Measurements from ENCODE around the gene CXorf65. TPM values are rescaled to one million over a fixed set of nuclear protein-coding genes. Genes with fewer than 3 reads are reported as not detected.

The CXorf65 gene
- total RNA-seq, 3 donors from 2014 or later: 2.7 TPM; not detected in 2

DNA sequence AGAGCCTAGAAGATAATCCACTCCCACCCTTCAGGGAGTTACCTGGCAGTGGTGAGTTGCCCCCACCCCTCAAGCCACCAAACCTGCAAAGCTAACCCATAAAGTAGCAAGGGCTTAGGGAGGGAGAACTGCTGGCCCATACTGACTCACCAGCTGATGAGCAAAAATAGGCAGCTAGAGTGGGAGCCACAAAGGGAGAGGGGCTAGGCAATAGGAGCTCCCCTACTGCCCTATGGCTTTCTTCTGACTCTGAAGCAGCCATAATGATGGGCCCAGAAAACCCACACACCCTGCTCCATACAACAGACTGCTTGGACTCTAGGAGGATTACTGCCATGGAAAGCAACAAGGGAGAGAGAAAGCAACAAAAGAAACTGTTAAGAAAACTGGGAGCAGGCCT lies 46.4 kb downstream of the CXorf65 start:
- Histone ChIP-seq H3K36me3 (ENCODE audit: low read depth) (no peaks in the 10 kb centered on the region), H3K4me3 (no peak overlapping the region), H3K4me1 (ENCODE audit: low read depth) (no peaks in the 10 kb centered on the region), H3K9me3 (no peaks in the 10 kb centered on the region)
- ATAC-seq: no peak
- intact Hi-C loops (cut with DNase I, micrococcal nuclease): no loop called here
- TF ChIP-seq, protein P1, sequence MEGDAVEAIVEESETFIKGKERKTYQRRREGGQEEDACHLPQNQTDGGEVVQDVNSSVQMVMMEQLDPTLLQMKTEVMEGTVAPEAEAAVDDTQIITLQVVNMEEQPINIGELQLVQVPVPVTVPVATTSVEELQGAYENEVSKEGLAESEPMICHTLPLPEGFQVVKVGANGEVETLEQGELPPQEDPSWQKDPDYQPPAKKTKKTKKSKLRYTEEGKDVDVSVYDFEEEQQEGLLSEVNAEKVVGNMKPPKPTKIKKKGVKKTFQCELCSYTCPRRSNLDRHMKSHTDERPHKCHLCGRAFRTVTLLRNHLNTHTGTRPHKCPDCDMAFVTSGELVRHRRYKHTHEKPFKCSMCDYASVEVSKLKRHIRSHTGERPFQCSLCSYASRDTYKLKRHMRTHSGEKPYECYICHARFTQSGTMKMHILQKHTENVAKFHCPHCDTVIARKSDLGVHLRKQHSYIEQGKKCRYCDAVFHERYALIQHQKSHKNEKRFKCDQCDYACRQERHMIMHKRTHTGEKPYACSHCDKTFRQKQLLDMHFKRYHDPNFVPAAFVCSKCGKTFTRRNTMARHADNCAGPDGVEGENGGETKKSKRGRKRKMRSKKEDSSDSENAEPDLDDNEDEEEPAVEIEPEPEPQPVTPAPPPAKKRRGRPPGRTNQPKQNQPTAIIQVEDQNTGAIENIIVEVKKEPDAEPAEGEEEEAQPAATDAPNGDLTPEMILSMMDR (IDR thresholded peaks at IDR 0.05): no peak
- DNase-seq: no peak

DNA sequence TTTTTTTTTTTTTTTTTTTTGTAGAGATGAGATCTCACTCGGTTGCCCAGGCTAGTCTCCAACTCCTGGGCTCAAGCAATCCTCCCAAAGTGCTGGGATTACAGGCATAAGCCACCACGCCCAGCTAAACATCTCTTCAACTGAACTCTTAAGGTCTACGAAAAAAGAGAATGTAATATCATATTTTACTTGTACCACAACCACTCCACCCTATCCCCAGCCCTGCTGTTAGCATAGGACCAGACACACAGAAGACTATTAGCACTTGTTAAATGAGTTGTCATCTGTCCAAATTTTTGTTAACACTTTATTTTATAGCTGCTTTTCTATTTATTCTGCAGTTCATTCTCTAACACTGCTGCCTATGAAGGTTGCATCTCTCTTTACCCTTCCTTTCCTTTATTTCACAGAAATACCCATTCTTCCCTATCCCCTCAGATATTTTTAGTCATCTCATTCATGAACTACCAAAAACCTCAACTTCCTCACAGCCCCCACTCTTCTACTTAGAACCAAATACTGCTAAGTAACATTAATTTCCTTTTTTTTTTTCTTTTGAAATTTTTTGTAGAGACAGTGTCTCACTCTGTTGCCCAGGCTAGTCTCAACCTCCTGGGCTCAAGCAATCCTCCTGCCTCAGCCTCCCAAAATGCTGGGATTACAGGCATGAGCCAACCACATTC lies 48.6 kb downstream of the CXorf65 start:
- intact Hi-C loops (cut with DNase I, micrococcal nuclease): no loop called here
- Histone ChIP-seq H3K4me1 (ENCODE audit: low read depth) (no peaks in the 10 kb centered on the region), H3K36me3 (ENCODE audit: low read depth) (no peaks in the 10 kb centered on the region), H3K4me3 (no peak overlapping the region), H3K9me3 (no peaks in the 10 kb centered on the region)
- no peak for ATAC-seq
- TF ChIP-seq, protein P1 (IDR thresholded peaks at IDR 0.05): no peak
- DNase-seq: no peak

DNA sequence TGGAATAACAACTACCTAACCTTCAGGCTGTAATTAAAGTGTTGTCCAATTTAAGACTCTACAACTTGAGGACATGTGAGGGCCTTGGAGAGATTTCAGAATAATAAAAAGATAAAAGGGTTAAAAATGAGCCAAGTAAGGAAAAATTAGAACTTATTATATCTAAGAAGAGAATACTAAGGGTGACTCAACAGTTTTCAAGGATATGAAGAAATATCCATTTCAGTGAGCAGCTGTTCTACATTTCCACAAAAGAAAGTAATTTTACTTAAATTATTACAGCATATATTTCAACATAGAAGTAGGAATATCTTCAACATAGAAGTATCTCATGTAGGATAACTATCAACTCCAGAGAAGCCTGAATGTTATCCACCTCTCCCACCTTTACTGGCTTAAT lies 49.7 kb downstream of the CXorf65 start:
- no peaks in the 10 kb centered on the region for H3K36me3 ChIP-seq (ENCODE audit: low read depth)
- ATAC-seq: no peak
- H3K9me3 ChIP-seq: no peaks in the 10 kb centered on the region
- TF ChIP-seq, protein P1 (IDR thresholded peaks at IDR 0.05): no peak
- H3K4me1 ChIP-seq (ENCODE audit: low read depth): no peaks in the 10 kb centered on the region
- intact Hi-C loops (cut with DNase I, micrococcal nuclease): no loop called here
- H3K4me3 ChIP-seq: no peak overlapping the region
- DNase-seq: no peak

Other genes starting within 250 kb of the CXorf65 start
- gene TEX11, start 198.0 kb downstream of the CXorf65 start, total RNA-seq: 1 to 10 TPM in 2 of 3 donors, under 1 TPM in 1; 0.89 to 2.7 (median 2.1) TPM
- gene SLC7A3, start 175.6 kb downstream of the CXorf65 start, total RNA-seq: under 1 TPM in 1 of 3 donors, not detected in 2; 0.22 TPM
- 10 to 100 TPM; 56.4 to 86.6 (median 68.2) TPM for gene SNX12, start 38.4 kb downstream of the CXorf65 start, total RNA-seq
- 10 to 100 TPM; 26.9 to 74.6 (median 53.1) TPM for gene FOXO4, start 10.9 kb downstream of the CXorf65 start, total RNA-seq
- 100 to 1,000 TPM in 1 of 3 donors, 10 to 100 TPM in 2; 27.7 to 104 (median 56.8) TPM for gene IL2RG, start 4.8 kb upstream of the CXorf65 start, total RNA-seq
- 10 to 100 TPM; 34.4 to 55.4 (median 47.8) TPM for gene MED12, start 11.9 kb upstream of the CXorf65 start, total RNA-seq
- 1 to 10 TPM in 1 of 3 donors, under 1 TPM in 2; 0.46 to 3.1 (median 0.94) TPM for gene NLGN3, start 38.1 kb upstream of the CXorf65 start, total RNA-seq
- 10 to 100 TPM; 24.2 to 78.9 (median 58.2) TPM for gene GJB1, start 116.5 kb upstream of the CXorf65 start, total RNA-seq
- 10 to 100 TPM; 13.7 to 24.9 (median 16.4) TPM for gene ZMYM3, start 147.4 kb upstream of the CXorf65 start, total RNA-seq
- 100 to 1,000 TPM; 166 to 218 (median 197) TPM for gene NONO, start 176.9 kb upstream of the CXorf65 start, total RNA-seq
- 1 to 10 TPM; 1.3 to 5.9 (median 1.6) TPM for gene ITGB1BP2, start 195.0 kb upstream of the CXorf65 start, total RNA-seq

Measured in mucosa of descending colon (tissue), 3 donors.